GM19328 (cell line): ENCODE data around the gene NR1D1.

Source experiments
- ATAC-seq: cut with Tn5 transposase; IDR thresholded peaks from one replicate; pipeline ENCODE4 v1.9.1; 2021; ENCODE audit warnings: mild to moderate bottlenecking, moderate library complexity; ENCODE audit not compliant: unreplicated experiment

NR1D1 gene

DNA sequence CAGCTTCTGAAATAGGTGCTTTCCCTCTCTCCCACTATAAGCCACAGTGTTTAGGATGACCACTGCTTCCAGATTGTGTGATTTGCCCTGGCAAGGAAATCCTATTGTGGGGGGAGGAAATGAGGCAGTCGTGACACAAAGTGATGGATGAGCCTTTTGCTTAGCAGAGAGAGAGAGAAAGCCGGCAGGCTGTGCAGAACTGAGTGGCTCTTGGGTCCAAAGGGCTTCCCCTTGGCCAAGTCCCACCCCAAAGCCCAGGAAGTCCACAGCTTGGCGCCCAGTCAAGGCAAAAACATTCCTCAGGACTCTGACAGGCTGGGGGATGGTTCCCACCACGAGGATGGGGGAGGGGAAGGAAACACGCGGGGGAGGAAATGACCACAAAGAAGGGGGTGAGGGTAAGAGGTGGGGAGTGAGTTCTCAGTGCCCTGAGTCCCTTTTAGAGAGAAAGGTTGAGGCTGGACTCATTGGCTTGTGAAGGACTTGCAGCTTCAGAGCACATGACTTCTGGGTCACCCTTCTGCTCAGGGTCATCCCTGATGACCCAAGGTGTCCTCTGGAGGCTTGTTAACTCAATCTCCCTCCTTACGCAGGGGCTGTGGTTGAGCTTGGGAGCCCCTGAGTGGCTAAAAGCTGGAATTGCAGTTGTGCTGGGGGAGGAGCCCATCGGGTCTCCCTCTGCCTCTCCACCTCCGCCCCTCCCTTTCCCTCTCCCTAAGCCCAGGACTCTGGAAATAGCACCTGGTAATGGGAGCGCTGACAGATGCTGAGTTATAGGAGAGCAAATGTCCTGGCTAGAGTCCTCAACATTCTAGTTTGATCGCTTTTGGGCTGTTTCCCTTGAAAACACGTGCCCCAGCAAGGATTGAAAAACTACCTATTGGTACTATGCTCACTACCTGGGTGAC, 11.1 kb upstream of the NR1D1 start:
- ATAC-seq, result no peak

DNA sequence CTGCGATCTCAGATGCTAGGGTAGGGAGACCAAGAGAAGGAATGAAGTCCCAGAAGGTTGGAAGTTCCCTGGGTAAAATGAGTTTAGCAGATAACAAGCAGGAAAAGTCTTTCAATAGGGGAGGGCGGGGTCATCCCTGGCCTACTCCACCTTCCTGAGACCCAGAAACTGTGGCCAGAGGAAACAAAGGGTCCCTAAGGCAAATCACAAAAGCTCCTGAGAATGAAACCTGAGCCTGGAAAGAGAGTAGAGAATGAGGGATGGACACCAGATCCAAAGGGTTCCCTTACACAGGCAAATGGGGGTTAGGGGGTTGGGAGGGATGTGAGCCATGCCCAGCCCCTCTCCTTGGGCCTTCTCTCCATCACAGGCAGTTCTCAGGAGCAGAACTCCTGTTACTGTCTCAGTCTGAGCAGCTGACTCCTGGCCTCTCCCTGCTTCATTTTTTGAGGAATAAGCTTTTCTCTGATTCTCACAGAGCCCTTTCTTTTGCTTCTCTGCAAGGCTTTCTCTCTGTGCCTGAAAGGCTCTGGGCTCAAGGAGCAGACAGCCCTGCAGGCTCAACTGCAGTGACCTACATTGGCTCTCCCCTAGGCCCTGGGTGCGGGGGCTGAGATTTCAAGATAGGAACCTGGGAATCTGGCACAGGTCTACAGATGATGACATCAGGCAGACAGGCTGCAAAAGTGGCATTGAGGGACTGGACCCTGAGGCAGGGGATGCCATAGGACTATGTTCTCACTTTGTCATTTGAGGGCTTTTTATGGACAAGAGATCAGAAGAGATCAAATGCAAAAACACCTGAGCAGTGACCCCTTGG, 9.8 kb upstream of the NR1D1 start:
- no peak for ATAC-seq

DNA sequence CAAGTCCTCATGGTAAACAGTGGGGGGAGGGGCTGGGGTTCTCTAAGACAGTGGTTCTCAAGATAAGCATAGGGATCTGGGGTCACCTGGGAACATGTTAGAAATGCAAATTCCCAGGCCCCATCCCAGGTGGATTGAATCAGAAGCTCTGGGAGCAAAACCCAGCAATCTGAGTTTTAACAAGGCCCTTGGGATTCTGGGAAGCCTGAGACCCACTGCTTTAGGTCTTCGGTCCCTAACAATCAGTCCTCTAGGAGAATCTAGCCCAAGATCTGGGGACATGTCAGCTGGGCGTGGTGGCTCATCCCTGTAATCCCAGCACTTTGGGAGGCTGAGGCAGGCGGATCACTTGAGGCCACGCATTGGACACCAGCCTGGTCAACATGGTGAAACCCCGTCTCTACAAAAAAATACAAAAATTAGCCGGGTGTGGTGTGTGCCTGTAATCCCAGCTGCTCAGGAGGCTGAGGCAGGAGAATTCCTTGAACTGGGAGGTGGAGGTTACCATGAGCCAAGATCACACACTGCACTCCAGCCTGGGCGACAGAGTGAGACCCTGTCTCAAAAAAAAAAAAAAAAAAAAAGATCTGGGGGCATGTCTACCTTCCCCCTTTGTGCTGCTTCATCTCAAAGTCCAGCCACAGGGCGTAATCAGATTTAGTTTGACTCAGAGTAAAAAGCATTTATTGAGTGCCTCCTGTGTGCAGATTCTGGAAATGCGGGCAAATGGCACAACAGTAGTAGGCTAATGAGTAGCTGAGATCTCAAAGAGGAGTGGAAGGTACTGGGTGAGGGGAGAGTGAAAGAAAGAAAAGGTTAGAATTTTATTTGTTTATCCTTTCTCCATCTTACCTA, 8.8 kb upstream of the NR1D1 start:
- ATAC-seq, result no peak

DNA sequence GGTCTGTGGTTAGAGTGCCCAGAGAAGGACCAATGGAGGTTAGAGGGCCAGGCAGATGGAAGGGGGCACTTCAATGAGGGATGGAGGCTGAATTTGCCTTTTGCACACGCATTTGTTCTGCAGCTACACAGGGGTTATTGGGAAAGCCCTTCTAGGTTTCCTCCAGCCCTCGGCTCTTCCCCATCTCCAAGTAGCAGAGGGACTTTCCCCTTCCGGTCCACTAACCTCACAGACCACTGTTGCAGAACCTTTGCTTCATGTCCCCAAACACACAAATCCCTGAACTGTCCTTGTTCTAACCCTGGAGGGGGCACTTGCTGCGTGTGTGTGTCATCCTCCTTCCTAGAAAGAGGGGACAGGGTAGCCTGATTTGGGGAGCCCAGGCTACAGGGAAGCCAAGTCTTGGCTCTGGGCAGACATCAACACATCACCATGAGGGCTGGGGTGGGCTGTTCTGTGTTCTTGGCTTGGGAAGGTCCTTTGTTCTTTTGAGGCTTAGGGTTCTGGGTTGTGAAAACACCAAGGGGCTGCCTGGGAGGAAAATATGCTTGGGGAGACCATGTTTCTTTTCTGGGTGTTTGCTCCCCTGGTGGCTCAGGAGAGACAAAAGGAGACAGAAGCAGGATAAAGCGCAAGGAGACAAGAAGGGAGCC, 7.3 kb upstream of the NR1D1 start:
- no peak for ATAC-seq

DNA sequence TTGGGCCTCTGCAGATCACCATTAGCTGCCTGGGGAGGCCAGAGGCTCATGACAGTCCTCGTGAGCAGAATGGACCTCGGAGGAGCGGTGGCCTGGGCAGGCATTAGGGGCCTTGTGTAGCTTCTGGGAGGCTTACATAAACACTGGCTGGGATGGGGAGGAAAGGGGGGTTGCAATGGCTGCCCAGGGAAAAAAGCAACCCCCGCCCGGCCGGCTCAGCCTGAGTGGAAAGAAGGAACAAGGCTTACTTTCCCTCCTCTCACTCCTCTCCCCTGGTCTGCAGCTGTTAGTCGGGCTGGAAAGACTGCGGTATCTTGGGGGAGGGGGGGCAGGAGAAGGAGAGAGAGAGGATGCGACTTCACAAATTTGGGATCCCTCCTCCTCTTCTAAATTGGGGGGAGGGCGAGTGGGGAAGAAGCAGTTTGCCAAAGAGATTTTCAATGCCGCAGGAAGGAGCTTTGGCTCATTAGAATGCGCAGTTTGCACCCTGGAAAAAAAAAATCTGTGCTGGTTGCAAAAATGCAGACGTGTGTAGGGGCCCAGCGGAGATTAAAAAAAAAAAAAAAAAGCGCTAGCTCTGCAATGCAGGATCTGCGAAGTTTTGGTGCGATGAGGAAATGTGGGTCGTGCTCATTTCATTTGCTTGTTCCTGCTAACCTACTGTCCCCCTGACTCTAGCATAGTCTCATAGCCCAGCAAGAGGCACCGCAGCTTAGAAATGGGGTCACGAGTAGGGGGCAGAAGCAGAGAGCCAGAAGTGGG, 6.6 kb upstream of the NR1D1 start:
- no peak for ATAC-seq

DNA sequence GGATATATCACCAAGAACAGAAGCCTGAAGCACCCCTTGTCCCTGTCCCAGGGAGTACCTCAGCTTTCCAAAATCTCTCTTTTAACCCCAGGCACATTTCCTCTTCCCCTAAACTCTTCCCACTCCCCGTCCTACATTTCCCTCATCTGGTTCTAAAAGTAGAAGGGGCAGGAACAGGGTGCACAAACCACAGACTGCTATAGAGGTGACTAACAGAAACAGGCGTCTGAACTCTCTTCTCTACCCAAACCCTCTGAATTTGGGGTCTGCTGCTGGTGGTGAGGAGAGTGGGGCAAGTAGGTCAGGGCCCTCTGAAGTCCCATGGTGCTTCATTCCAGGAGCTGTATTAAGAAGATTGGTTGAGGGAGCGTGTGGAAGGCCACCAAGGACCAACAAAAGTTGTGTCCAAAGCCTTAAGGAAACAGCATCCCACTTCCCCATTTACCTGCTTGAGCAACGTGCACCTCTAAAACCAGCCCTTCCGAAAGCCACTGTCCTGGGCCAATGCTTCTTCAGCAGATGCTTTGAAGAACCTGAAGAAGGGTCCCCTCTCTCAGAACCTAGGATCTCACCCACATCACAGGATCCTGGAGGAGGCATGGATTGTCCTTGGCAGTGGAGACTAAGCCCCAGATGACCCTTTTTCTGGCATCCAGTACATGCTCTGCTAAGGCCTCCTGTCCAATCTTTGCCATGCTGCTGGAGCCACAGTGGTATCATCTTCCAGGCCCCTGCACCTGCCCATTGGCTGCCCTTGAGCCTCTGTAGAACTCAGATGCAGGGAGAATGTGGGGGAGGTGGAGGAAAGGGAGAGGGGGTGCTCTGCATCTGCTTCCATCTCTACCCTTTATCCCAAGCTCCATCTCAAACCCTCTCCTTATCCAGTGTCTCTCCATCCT, 5.7 kb upstream of the NR1D1 start:
- ATAC-seq, result no peak

DNA sequence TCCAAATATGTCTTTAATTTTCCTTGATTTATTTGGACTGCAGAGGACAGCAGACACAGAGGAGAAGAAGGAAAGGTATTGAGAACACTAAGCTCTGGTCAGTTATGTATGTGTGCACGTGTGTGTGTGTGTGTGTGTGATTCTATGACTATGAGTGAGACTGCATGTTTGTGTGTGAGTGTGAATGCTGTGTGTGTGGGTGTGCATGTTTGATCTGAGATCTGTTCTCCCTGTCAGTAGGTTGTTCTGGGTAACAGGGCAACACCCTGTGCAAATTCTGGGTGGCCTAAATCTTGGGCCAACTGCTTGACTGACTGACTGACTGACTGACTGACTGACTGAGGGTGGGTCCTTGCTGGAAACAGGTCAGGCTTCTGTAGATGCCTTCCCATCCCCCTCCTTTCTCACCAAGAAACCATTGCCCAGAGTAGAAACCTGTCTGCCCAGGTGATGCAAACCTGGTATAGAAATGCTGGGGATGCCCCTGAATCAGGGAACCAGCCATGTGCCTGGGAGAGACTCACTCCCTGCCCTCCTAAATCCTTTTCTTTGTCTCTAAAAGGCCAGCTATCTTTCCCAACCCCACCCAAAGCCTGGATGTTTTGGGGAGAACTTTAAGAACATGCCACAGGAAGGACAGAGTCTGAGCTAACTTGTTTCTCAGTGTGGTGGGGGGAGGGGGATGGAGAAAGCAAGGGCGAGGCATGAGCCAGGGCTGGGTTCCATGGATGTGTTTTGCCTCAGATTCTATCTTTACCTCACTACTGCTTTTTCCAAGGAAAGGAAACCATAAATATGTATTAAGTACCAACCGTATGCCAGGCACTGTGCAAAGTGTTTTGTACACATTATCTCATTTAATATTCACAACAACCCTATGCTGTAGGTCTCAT, 4.5 kb upstream of the NR1D1 start:
- ATAC-seq, result no peak

DNA sequence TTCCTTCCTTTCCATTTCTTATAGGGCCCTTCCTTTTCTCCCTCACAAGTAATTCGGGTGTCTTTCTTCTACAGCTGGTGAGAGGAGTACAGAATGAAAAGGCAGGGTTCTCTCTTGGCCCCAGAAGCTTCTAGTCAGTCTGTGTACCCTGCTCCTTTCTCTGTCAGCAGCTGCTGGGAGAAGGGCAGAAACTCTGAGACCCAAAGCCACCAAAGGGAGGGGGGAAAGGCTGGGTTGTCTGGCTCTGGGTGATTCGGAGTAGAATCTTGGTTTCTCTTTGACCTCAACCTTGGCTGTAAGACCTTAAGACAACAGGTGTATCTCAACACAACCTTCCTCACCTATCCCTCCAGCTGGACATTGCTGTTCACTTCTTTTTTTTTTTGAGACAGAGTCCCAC, 3.3 kb upstream of the NR1D1 start:
- no peak for ATAC-seq

DNA sequence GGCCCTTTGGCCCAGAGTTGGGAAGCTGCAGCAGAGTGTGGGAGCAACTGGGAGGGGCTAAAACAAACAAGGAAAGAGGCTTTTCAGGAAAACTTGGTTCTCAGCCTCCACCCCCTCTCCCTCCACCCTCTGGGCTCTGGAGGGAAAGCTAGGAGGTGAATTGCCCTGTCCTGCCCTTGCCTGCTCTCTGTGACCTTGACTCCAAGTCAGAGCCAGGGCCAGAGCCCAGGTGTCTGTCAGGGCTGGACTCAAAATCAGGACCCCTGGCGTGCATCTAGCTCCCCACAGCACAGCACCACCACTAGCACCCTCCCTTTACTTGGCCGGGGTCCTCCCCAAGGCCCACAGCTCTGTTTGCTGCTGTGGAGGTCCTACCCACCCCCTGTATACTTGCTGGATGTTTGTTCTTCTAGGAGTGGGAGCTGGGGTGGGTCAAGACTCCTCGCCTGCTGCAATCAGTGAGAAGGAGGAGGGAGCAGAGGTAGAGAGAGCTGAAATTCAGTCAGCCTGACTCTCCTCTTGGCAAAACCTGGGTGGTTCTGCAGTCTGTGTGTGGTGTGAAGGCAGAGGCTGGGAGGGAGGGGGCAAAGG, 2.8 kb upstream of the NR1D1 start:
- ATAC-seq, result no peak

DNA sequence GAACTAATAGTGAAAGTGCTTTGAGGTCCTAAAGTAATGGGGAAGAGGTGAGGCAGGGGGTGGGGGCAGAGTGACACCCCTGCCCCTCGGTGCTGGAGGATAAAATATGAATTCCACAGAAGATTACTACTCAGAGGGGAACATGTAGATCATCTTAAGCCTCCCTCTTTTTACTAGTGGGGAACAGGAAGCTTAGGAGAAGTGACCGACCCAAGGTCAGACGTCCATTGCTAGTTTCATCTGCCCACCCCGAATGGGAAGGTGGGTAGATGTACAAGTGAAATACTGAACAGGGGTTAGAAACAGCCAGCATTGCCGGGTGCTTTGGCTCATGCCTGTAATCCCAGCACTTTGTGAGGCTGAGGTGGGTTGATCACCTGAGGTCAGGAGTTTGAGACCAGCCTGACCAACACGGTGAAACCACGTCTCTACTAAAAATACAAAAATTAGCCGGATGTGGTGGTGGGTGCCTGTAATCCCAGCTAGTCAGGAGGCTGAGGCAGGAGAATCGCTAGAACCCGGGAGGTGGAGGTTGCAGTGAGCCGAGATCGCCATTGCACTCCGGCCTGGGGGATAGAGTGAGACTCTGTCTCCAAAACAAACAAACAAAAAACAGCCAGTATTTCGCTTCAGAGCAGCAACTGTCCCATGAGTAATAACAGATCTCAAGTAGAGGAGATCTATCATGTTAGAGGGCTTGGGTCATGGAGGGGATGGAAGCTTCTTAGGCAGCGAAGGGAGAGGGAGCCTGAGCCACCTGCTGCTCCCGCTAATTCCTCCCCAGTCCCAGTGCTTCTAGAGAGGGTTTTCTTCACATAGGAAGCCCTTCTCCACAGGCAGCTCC, 1.2 kb upstream of the NR1D1 start:
- no peak for ATAC-seq

DNA sequence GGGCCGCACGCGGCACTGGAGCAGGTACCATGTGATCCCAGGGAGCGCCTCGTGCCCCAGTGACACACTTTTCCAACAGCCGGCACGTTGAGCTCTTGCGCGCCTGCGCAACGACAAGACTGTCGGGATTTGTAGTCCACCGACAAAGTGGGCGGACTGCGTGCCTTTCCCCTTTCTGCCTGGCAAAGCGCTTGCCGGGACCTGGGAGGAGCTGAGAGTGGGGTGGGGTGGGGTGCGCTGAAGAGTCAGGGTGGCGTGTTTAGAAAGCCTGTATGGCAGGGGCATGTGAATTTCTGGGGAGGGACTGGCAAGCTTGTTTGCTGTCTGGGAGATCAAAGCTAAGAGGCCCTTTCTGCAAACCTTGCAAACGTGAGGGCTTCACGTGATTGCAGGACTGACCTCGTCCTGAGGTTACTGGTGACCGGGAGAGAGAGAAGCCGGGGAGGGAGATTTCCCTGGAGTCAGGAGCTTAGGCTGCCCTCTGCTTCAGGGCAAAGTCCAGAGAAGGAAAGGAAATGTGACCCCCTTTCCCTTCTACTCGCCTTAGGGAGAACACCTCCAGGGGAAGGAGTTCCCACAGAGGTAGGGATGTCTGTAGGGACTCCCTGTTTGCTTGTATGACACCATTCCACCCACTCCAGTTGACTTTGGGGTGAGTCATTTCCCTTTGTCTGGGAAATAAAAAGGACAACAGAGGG, 429 bp upstream of the NR1D1 start:
- no peak for ATAC-seq

DNA sequence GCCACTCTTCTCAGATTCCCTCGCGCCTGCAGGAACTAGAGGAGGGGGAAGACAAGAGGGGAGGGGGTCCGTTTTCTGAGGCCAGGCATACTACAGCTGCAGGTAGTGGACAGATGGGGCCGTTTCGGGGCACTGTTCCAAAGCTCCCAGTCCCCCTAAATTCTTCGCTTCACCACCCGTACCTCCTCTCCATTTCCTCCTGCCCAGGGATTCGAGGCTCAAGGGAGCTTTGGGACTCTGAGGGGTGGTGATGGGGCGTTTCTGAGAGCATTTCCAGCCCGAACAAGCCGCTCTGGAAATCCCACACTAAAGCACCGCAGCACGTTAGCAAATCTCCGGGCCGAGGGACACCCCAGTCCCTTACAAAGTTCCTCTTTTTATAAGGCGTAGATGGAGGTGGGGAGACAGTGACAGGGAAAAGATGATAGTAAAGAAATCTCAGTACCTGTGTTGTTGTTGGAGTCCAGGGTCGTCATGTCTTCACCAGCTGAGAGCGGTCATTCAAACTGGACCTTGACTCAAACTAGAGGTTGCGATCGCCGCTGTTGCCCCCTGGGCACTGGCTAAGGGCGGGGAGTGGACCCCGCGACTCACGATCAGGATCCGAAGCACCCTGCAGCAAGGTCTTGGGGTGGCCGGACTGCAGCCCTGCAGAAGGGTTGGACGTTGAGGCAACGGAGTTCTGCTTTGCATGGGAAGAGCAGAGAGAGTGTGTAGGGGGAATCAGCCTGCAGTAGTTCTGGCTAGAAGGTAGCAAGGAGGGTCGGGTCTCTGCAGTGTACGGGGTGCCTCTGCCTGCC, 570 bp downstream of the NR1D1 start:
- no peak for ATAC-seq

DNA sequence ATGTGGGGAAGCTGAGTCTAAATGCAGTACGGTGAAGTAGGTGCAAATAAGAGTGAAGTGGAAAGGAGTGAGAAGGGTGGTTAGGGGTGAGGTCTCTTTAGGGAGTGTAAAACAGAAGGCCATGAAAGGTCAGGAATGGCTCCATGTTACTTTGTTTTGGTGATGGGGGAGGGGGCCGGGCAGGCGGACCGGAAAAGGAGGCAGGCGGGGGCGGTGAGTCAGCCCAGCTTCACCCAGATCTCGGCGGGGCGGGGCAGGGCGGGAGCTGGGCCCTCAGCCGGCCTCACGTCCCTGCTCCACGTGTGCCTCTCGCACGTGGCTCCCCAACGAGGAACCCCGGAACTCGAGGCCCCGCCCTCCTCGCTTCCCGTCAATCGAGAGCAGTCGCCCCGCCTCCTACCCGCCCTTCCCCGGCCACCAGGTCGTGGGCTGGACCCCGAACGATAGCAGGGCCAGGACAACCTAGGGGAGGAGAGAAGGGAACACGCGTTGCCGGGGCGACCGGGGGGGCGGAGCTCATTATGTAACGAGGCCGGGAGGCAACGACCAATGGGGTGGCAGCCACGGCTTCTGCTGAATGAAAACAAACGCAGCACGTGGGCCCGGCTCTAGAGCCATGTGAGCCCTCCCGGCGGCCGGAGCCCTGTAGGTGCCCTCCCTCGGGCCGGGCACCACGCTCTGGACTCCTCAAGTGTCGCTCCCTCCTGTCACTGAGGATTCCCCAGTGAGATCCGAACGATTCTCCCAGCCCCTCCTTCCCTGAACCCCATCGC, 1.4 kb downstream of the NR1D1 start:
- peak; percentile 58 for ATAC-seq
